Transverse colon (tissue), 4 donors: ENCODE results near the gene UBE2E1.

Source experiments
- POLR2AphosphoS5 ChIP-seq, 3 donors: sonication (generic); formaldehyde crosslinking; IDR thresholded peaks; one replicate each; pipeline ENCODE4 v1.6.1; 2016; ENCODE audit warnings: antibody characterized with exemption in 3 of 3
- TF ChIP-seq, protein P1 (sequence below), 5 experiments: fragments of 200-600 bp in 3 of 5; fragments of 450-650 bp in 2 of 5; sonication (generic) in 3 of 5; IDR thresholded peaks; 1 replicate in 2 of 5; 2 replicates in 3 of 5; pipeline ENCODE4 v1.5.1; 2016 to 2017; ENCODE audit warnings: antibody characterized with exemption in 5 of 5, inconsistent platforms in 3 of 5, mild to moderate bottlenecking in 2 of 5, moderate library complexity in 1 of 5

DNA sequence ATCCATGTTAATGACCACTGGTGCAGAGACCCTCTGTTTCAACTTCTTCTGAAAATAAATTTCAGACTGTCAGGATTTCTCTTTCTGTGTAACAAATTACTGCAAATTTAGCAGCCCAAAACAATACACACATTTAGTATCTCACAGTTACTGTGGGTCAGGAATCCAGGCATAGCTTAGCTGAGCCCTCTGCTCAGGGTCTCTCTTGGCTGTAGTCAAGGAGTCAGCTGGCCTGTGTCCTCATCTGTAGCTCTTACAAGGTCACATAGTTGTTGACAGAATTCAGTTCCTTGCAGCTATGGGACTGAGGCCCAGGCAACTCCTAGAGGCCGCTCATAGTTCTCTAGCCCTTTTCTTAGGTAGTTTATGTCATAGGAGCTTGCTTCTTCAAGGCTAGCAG is 59.2 kb downstream of the UBE2E1 start:
- TF ChIP-seq, protein P1, sequence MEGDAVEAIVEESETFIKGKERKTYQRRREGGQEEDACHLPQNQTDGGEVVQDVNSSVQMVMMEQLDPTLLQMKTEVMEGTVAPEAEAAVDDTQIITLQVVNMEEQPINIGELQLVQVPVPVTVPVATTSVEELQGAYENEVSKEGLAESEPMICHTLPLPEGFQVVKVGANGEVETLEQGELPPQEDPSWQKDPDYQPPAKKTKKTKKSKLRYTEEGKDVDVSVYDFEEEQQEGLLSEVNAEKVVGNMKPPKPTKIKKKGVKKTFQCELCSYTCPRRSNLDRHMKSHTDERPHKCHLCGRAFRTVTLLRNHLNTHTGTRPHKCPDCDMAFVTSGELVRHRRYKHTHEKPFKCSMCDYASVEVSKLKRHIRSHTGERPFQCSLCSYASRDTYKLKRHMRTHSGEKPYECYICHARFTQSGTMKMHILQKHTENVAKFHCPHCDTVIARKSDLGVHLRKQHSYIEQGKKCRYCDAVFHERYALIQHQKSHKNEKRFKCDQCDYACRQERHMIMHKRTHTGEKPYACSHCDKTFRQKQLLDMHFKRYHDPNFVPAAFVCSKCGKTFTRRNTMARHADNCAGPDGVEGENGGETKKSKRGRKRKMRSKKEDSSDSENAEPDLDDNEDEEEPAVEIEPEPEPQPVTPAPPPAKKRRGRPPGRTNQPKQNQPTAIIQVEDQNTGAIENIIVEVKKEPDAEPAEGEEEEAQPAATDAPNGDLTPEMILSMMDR (IDR thresholded peaks at IDR 0.05) = no peak
- no peak for TF ChIP-seq POLR2AphosphoS5 (IDR thresholded peaks at IDR 0.05)
